Aorta (tissue), 5 donors: Measurements from ENCODE around the gene TRMT61A. TPM values are rescaled to one million over a fixed set of nuclear protein-coding genes. Genes with fewer than 3 reads are reported as not detected.

Experiments
- ATAC-seq: fragments of 200-7000 bp; cut with Tn5 transposase; one replicate; pipeline ENCODE4 v1.9.1; 2022; ENCODE audit warnings: moderate library complexity; ENCODE audit not compliant: low FRiP score
- DNase-seq, 2 donors: peaks; one replicate each; pipeline ENCODE4 v3.0.0-alpha.2; 2020
- H3K27ac ChIP-seq, 2 donors: one replicate each; pipeline ENCODE4 v1.5.1; 2013; ENCODE audit warnings: low read length in 2 of 2, mild to moderate bottlenecking in 2 of 2, moderate library complexity in 2 of 2, control low read depth in 1 of 2, inconsistent platforms in 1 of 2, low read depth in 1 of 2
- H3K27me3 ChIP-seq, 2 donors: one replicate each; pipeline ENCODE4 v1.6.1; 2013; ENCODE audit warnings: control low read depth in 1 of 2, low read length in 1 of 2, mild to moderate bottlenecking in 1 of 2, moderate library complexity in 1 of 2; ENCODE audit not compliant: insufficient read depth in 2 of 2, control insufficient read depth in 1 of 2
- H3K36me3 ChIP-seq, 2 donors: one replicate each; pipeline ENCODE4 v1.6.1; 2013; ENCODE audit warnings: control low read depth in 1 of 2, low read length in 1 of 2, mild to moderate bottlenecking in 1 of 2; ENCODE audit not compliant: insufficient read depth in 2 of 2, control insufficient read depth in 1 of 2
- H3K4me1 ChIP-seq, 2 donors: one replicate each; pipeline ENCODE4 v1.6.1; 2013; ENCODE audit warnings: low read length in 2 of 2, control low read depth in 1 of 2, mild to moderate bottlenecking in 1 of 2, moderate library complexity in 1 of 2; ENCODE audit not compliant: insufficient read depth in 2 of 2, control insufficient read depth in 1 of 2
- H3K4me3 ChIP-seq, 2 donors: one replicate each; pipeline ENCODE4 v1.5.1; 2013; ENCODE audit warnings: low read length in 2 of 2, control low read depth in 1 of 2, mild to moderate bottlenecking in 1 of 2
- H3K9me3 ChIP-seq: one replicate; pipeline ENCODE4 v1.6.1; 2013; ENCODE audit warnings: mild to moderate bottlenecking, low read length; ENCODE audit not compliant: control insufficient read depth
- WGBS, 2 donors: extraction: QIAGEN DNeasy Blood & Tissue Kit; methylation state at CpG; one replicate each; pipeline ENCODE4 v1.1.7; 2013; 5-methylcytosine and 5-hydroxymethylcytosine counted together
- intact Hi-C, 2 donors: fragments of 100-400 bp; cut with DNase I; formaldehyde crosslinking; loops; one replicate each; pipeline versions ENCODE4 v1.14.2 to v1.15.0; 2022
- polyA plus RNA-seq, 2 donors: library from polyadenylated mRNA; stranded (reverse); fragments of 200-250 nt; gene quantifications; one replicate each; pipeline ENCODE4 v1.2.3, GENCODE V29; 2013
- total RNA-seq, 2 donors: library from RNA; stranded (reverse); fragmentation: NEBNext Ultra II Directional; extraction: Animal tissue kit (Norgen Biotek cat#: 25700); gene quantifications; one replicate each; pipeline ENCODE4 v1.2.1, GENCODE V29; 2021
- donor health status: healthy with polysubstance abuse.
- donor health status: Bipolar disorder and iron deficiency.
- donor health status: DM: no; HTN: no; CAD: no.
- donor health status: DM: no; HTN: no; CAD: no.
- donor health status: DM: yes; HTN: yes; CAD: no.

TRMT61A gene
- total and polyA plus RNA-seq, 4 donors, result 6.4 to 12.4 (median 11.6) TPM

- DNase-seq (no peak), ATAC-seq (no peak)
- H3K9me3 ChIP-seq, result no peaks in the 10 kb centered on the region
- H3K27me3 ChIP-seq, result no peaks in the 10 kb centered on the region
- peaks cover 6 to 8% of the 10 kb centered on the region in 2 donors for H3K36me3 ChIP-seq
- H3K4me3 ChIP-seq, result no peak overlapping the region
- H3K4me1 ChIP-seq, result no peaks in the 10 kb centered on the region
- WGBS, 2 donors, result 93 to 95% methylated on average over 18 of the region's 18 CpGs
- intact Hi-C loops, result loop anchor here in 1 of 2 donors (5.0 kb wide), 1 partner anchor 44 kb away; no protein-coding TSS in a partner anchor
- no peak overlapping the region for H3K27ac ChIP-seq
These were observed 26.1 kb upstream of the TRMT61A start for GRCh38 chr14:103502877-103503276.

GRCh38 chr14:103503296-103503695, 25.7 kb upstream of the TRMT61A start:
- intact Hi-C loops, result loop anchor here in 1 of 2 donors (5.0 kb wide), 1 partner anchor 44 kb away; no protein-coding TSS in a partner anchor
- H3K27me3 ChIP-seq, result no peaks in the 10 kb centered on the region
- H3K4me1 ChIP-seq, result no peaks in the 10 kb centered on the region
- no peak overlapping the region for H3K4me3 ChIP-seq
- WGBS, 2 donors, result 89 to 91% methylated on average over 12 of the region's 12 CpGs
- ATAC-seq, result no peak
- H3K36me3 ChIP-seq, result peaks cover 7 to 8% of the 10 kb centered on the region in 2 donors
- H3K9me3 ChIP-seq, result no peaks in the 10 kb centered on the region
- H3K27ac ChIP-seq, result no peak overlapping the region
- DNase-seq, result no peak

GRCh38 chr14:103504991-103505565, 23.9 kb upstream of the TRMT61A start:
- no peak overlapping the region for H3K4me3 ChIP-seq
- no peak overlapping the region for H3K27ac ChIP-seq
- no peak for ATAC-seq
- no peaks in the 10 kb centered on the region for H3K9me3 ChIP-seq
- H3K4me1 ChIP-seq, result no peaks in the 10 kb centered on the region
- H3K27me3 ChIP-seq, result no peaks in the 10 kb centered on the region
- DNase-seq, result no peak
- peaks cover 7 to 8% of the 10 kb centered on the region in 2 donors for H3K36me3 ChIP-seq
- 79 to 81% methylated on average over 8 of the region's 8 CpGs for WGBS, 2 donors
- intact Hi-C loops, result loop anchor here in 1 of 2 donors (5.0 kb wide), 1 partner anchor 42 kb away; no protein-coding TSS in a partner anchor

GRCh38 chr14:103507751-103508150, 21.2 kb upstream of the TRMT61A start:
- Histone ChIP-seq H3K4me3 (no peak overlapping the region), H3K4me1 (no peaks in the 10 kb centered on the region), H3K27ac (no peak overlapping the region), H3K27me3 (no peaks in the 10 kb centered on the region), H3K36me3 (peaks cover 3 to 7% of the 10 kb centered on the region in 2 donors), H3K9me3 (no peaks in the 10 kb centered on the region)
- WGBS, 2 donors, result 84 to 88% methylated on average over 3 of the region's 3 CpGs
- no peak for ATAC-seq
- intact Hi-C loops, result no loop called here
- DNase-seq, result no peak

- intact Hi-C loops, result no loop called here
- Histone ChIP-seq H3K4me3 (no peak overlapping the region), H3K9me3 (no peaks in the 10 kb centered on the region), H3K27me3 (no peaks in the 10 kb centered on the region), H3K36me3 (peaks cover 3 to 5% of the 10 kb centered on the region in 2 donors), H3K27ac (no peak overlapping the region), H3K4me1 (no peaks in the 10 kb centered on the region)
- DNase-seq (peak; percentile 9 to 57), ATAC-seq (no peak)
- WGBS, 2 donors, result 81 to 88% methylated on average over 16 of the region's 16 CpGs
These were observed 20.3 kb upstream of the TRMT61A start for GRCh38 chr14:103508521-103509329.

- no peak for ATAC-seq
- intact Hi-C loops, result no loop called here
- WGBS, 2 donors, result 84% methylated on average over 11 of the region's 11 CpGs
- H3K9me3 ChIP-seq, result no peaks in the 10 kb centered on the region
- H3K4me1 ChIP-seq, result no peaks in the 10 kb centered on the region
- H3K27ac ChIP-seq, result no peak overlapping the region
- H3K36me3 ChIP-seq, result peaks cover 2% of the 10 kb centered on the region in 2 donors
- no peaks in the 10 kb centered on the region for H3K27me3 ChIP-seq
- peak in 1 of 2 donors; percentile 12 for DNase-seq
- no peak overlapping the region for H3K4me3 ChIP-seq
These were observed 18.9 kb upstream of the TRMT61A start for GRCh38 chr14:103509864-103510723.

GRCh38 chr14:103510724-103511693, 18.0 kb upstream of the TRMT61A start:
- DNase-seq (peak in 1 of 2 donors; percentile 34), ATAC-seq (no peak)
- H3K27ac ChIP-seq, result no peak overlapping the region
- H3K9me3 ChIP-seq, result no peaks in the 10 kb centered on the region
- no peak overlapping the region for H3K4me3 ChIP-seq
- WGBS, 2 donors, result 83 to 87% methylated on average over 26 of the region's 26 CpGs
- no peaks in the 10 kb centered on the region for H3K27me3 ChIP-seq
- intact Hi-C loops, result no loop called here
- H3K36me3 ChIP-seq, result peaks cover 0 to 2% of the 10 kb centered on the region in 2 donors
- H3K4me1 ChIP-seq, result no peaks in the 10 kb centered on the region
